Peyer's patch (tissue), 4 donors: ENCODE results near the gene MRTFB. TPM values are rescaled to one million over a fixed set of nuclear protein-coding genes. Genes with fewer than 3 reads are reported as not detected.

Experiments
- DNase-seq, 3 donors: peaks; one replicate each; pipeline ENCODE4 v3.0.0-alpha.2; 2017 to 2019
- H3K27ac ChIP-seq, 4 donors: fragments of 200-600 bp; sonication (generic); one replicate each; pipeline ENCODE4 v1.5.1; 2016 to 2019
- H3K27me3 ChIP-seq, 2 donors: fragments of 200-600 bp; sonication (generic); one replicate each; pipeline ENCODE4 v1.5.1; 2019
- H3K36me3 ChIP-seq, 3 donors: fragments of 200-600 bp; sonication (generic); one replicate each; pipeline ENCODE4 v1.5.1; 2016 to 2019
- H3K4me1 ChIP-seq, 4 donors: fragments of 200-600 bp; sonication (generic); one replicate each; pipeline ENCODE4 v1.5.1; 2016 to 2019
- H3K4me3 ChIP-seq, 4 donors: fragments of 200-600 bp; sonication (generic); 1 replicate in 3 of 4; 2 replicates in 1 of 4; pipeline ENCODE4 v1.5.1; 2016 to 2019; ENCODE audit warnings: mild to moderate bottlenecking in 1 of 4
- H3K9me3 ChIP-seq, 4 donors: fragments of 200-600 bp; sonication (generic); one replicate each; pipeline ENCODE4 v1.5.1; 2016 to 2019; ENCODE audit warnings: mild to moderate bottlenecking in 1 of 4
- POLR2A ChIP-seq, 2 donors: fragments of 450-650 bp; IDR thresholded peaks; one replicate each; pipeline ENCODE4 v1.5.1; 2017; ENCODE audit warnings: antibody characterized with exemption in 2 of 2, mild to moderate bottlenecking in 2 of 2, moderate library complexity in 2 of 2
- total RNA-seq, 4 donors: library from RNA; depleted of rRNA; stranded (reverse); fragments of >200 nt; gene quantifications; one replicate each; pipeline ENCODE4 v1.1.0, GENCODE V29; 2016
- TF ChIP-seq, protein P1 (sequence below), 6 experiments: fragments of 450-650 bp in 4 of 6; fragments of 200-600 bp in 2 of 6; sonication (generic) in 1 of 6; IDR thresholded peaks; one replicate each; pipeline ENCODE4 v1.5.1; 2017 to 2019; ENCODE audit warnings: antibody characterized with exemption in 6 of 6, mild to moderate bottlenecking in 3 of 6, moderate library complexity in 1 of 6

MRTFB gene
- total RNA-seq, 4 donors from 2014 or later: 42.2 to 136 (median 68.7) TPM

DNA sequence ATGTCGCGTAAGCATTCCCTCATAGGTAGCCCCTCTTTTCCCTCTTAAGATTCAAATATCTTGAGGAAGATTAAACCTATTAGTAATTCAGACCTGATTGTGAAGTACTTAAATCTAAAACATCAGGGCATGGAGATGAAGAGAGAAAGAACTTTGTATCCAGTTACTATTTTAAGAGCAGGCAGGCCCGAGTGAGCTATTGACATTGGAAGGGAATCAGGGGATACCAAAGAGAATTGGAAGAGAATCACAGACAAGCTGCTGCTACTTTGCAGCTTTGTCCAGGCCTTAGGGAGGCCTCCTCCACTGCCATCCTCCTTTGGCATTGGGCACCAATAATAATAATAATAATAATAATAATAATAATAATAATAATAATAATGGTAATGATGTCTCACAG lies 170.5 kb downstream of the MRTFB start:
- no peak overlapping the region for H3K27ac ChIP-seq
- TF ChIP-seq, protein P1, sequence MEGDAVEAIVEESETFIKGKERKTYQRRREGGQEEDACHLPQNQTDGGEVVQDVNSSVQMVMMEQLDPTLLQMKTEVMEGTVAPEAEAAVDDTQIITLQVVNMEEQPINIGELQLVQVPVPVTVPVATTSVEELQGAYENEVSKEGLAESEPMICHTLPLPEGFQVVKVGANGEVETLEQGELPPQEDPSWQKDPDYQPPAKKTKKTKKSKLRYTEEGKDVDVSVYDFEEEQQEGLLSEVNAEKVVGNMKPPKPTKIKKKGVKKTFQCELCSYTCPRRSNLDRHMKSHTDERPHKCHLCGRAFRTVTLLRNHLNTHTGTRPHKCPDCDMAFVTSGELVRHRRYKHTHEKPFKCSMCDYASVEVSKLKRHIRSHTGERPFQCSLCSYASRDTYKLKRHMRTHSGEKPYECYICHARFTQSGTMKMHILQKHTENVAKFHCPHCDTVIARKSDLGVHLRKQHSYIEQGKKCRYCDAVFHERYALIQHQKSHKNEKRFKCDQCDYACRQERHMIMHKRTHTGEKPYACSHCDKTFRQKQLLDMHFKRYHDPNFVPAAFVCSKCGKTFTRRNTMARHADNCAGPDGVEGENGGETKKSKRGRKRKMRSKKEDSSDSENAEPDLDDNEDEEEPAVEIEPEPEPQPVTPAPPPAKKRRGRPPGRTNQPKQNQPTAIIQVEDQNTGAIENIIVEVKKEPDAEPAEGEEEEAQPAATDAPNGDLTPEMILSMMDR (IDR thresholded peaks at IDR 0.05): no peak
- no peak for TF ChIP-seq POLR2A (IDR thresholded peaks at IDR 0.05)
- H3K4me3 ChIP-seq: no peak overlapping the region
- H3K27me3 ChIP-seq: no peaks in the 10 kb centered on the region
- peaks cover 0 to 48% (median 0%) of the 10 kb centered on the region in 3 donors for H3K36me3 ChIP-seq
- H3K4me1 ChIP-seq: no peaks in the 10 kb centered on the region
- H3K9me3 ChIP-seq: no peaks in the 10 kb centered on the region
- no peak for DNase-seq

DNA sequence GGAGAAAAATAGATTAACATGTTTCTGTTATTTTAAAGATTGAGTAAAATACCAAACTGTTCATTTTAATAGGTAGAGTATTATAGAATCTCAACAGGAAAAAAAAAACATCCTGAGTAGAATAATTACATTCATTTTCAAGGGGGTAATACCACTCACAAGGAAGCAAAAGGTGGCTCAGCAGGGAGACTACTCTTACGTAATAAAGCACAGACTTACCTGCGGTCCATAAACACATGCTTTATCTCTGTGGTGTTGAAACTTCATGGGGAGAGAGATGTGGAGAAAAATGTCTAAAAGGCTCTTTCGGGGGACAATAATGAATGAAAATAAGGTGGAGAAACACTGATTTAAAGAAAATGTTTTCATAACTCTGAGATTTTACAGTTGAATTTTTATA lies 171.7 kb downstream of the MRTFB start:
- no peak overlapping the region for H3K4me3 ChIP-seq
- no peak for DNase-seq
- no peaks in the 10 kb centered on the region for H3K27me3 ChIP-seq
- no peaks in the 10 kb centered on the region for H3K4me1 ChIP-seq
- no peaks in the 10 kb centered on the region for H3K9me3 ChIP-seq
- no peak for TF ChIP-seq POLR2A (IDR thresholded peaks at IDR 0.05)
- TF ChIP-seq, protein P1 (IDR thresholded peaks at IDR 0.05): no peak
- H3K27ac ChIP-seq: no peak overlapping the region
- peaks cover 0 to 51% (median 0%) of the 10 kb centered on the region in 3 donors for H3K36me3 ChIP-seq

DNA sequence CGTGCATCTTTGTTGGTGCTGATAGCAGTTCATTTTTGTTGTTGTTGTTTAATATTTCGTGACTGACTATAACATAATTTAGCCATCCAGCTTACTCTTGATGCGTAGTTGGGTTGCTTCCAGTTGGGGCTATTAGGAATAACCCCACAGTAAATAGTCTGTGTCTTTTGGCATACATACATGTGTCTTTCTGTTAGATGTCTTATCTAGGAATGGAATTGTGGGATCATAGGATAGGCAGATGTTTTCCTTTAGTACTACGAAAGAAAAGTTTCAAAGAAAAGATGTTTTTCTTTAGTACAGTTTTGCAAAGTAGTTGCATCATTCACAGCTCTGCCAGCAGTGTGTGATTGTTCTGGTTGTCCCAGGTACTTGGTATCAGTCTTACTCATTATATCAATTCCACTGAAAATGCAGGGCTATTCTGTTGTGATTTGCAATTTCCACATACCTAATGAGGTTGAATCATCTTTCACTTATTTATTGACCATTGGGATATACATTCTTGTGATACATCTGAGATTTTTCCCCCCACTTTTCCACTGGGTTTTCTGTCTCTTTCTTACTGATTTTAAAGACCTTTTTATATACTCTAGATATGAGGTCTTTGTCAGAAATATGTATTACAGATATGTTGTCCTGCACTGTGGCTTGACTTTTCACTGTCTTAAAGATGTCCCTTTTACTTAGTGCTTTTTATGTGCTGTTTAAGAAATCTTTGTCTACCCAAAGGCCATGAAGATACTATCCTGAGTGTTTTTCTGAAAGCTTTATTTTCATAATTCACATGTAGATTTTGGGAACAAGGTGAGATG lies 173.3 kb downstream of the MRTFB start:
- H3K4me1 ChIP-seq: no peaks in the 10 kb centered on the region
- H3K27me3 ChIP-seq: no peaks in the 10 kb centered on the region
- no peaks in the 10 kb centered on the region for H3K9me3 ChIP-seq
- H3K4me3 ChIP-seq: no peak overlapping the region
- no peak for TF ChIP-seq POLR2A (IDR thresholded peaks at IDR 0.05)
- TF ChIP-seq, protein P1 (IDR thresholded peaks at IDR 0.05): no peak
- DNase-seq: no peak
- H3K27ac ChIP-seq: no peak overlapping the region
- peaks cover 0 to 49% (median 0%) of the 10 kb centered on the region in 3 donors for H3K36me3 ChIP-seq

DNA sequence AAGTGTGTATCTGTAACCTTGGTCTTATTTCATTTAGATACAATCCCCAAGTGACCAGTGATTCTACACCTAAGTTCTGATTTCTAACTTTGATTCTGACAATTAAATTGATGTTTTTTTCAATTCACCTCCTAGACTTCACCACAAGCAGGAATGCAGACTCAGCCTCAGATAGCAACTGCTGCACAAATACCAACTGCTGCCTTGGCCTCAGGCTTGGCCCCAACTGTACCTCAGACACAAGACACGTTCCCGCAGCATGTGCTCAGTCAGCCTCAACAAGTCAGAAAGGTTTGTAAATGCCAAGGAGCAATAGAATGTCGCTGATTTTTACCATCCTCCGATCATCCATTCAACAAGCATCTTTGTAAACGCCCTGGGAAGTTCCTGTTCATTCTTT lies 177.7 kb downstream of the MRTFB start:
- Histone ChIP-seq H3K4me3 (no peak overlapping the region), H3K9me3 (no peaks in the 10 kb centered on the region), H3K36me3 (peaks cover 0 to 71% (median 0%) of the 10 kb centered on the region in 3 donors), H3K27ac (no peak overlapping the region), H3K4me1 (no peaks in the 10 kb centered on the region), H3K27me3 (no peaks in the 10 kb centered on the region)
- DNase-seq: no peak
- no peak for TF ChIP-seq POLR2A (IDR thresholded peaks at IDR 0.05)
- TF ChIP-seq, protein P1 (IDR thresholded peaks at IDR 0.05): no peak

DNA sequence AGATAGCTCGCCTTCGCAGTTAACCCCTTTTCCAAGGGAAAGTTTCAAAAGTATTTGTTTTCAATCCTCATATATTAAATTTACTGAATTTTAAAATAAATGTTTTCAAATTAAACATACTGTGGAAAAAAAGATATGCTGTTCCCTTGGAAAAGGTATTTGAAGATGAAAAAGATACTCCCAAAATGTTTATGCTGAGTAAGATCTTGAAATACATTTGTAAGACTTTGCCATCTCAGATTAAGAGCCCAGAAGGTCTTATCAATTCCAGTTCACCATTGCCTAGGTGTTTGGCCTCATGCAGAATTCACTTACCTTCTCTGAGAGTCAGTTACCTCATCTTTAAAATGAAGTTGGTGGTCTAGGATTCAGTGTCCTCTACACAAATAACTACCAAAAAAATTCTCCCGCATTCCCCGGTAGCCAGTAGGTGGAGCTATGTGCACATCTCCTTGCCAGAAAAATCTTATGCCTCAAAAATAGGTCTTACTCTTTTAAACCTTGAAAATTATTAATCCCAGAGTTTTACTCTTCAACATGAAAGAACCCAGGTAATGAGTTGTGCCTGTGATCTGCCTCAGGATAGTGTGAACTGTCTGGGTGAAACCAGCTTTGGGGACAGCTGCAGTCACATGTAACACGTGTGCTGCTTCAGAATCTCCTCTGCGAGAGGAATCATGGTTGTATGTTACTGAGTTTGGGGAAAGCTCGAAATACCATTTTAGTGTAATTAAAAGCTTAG lies 178.3 kb downstream of the MRTFB start:
- TF ChIP-seq POLR2A (IDR thresholded peaks at IDR 0.05): no peak
- TF ChIP-seq, protein P1 (IDR thresholded peaks at IDR 0.05): peak; percentile 47 to 80 (median 68)
- Histone ChIP-seq H3K36me3 (peaks cover 0 to 76% (median 0%) of the 10 kb centered on the region in 3 donors), H3K9me3 (no peaks in the 10 kb centered on the region), H3K27me3 (no peaks in the 10 kb centered on the region), H3K4me1 (no peaks in the 10 kb centered on the region), H3K27ac (no peak overlapping the region), H3K4me3 (no peak overlapping the region)
- peak in 2 of 3 donors; percentile 30 to 70 for DNase-seq
